ENCODE measurements around the gene TTLL10. TPM values are rescaled to one million over a fixed set of nuclear protein-coding genes. Genes with fewer than 3 reads are reported as not detected.
A peak's percentile ranks its signal among the peaks of the same experiment; 100 is the strongest.

TTLL10 gene
- total and polyA plus RNA-seq, 4 donors, result not detected

GRCh38 chr1:1157426-1157913 lies 16.2 kb upstream of the TTLL10 start:
- no peaks in the 10 kb centered on the region for H3K9me3 ChIP-seq (ENCODE audit: control insufficient read depth in 4 of 4, low read length in 3 of 4)
- no peaks in the 10 kb centered on the region for H3K36me3 ChIP-seq (ENCODE audit: control insufficient read depth in 4 of 4, insufficient read depth in 3 of 4, low read depth in 1 of 4, low read length in 3 of 4)
- H3K4me1 ChIP-seq (ENCODE audit: control insufficient read depth in 4 of 4, insufficient read depth in 4 of 4, low read length in 3 of 4), result peaks cover 4 to 13% (median 7%) of the 10 kb centered on the region in 4 donors
- TF ChIP-seq SP1 (IDR thresholded peaks at IDR 0.05) (peak; percentile 46), FOXA2 (IDR thresholded peaks at IDR 0.05) (no peak), REST (IDR thresholded peaks at IDR 0.05) (no peak), ZBTB33 (IDR thresholded peaks at IDR 0.05) (no peak), JUND (IDR thresholded peaks at IDR 0.05) (no peak), FOXA1 (IDR thresholded peaks at IDR 0.05) (no peak), NR2F2 (IDR thresholded peaks at IDR 0.05) (peak; percentile 62), CTCF (IDR thresholded peaks at IDR 0.05; ENCODE audit: low read depth, low read length, missing input control) (no peak), TAF1 (conservative IDR thresholded peaks at IDR 0.05) (no peak), HNF4A (conservative IDR thresholded peaks at IDR 0.05) (no peak), GABPA (IDR thresholded peaks at IDR 0.05 in 1 of 2, conservative IDR thresholded peaks at IDR 0.05 in 1 of 2) (no peak), HNF4G (IDR thresholded peaks at IDR 0.05) (no peak), EGR1 (IDR thresholded peaks at IDR 0.05; ENCODE audit: low read depth in 2 of 2) (no peak), RAD21 (IDR thresholded peaks at IDR 0.05) (peak in 1 of 2 donors; percentile 10), YY1 (IDR thresholded peaks at IDR 0.05) (peak; percentile 7), RXRA (IDR thresholded peaks at IDR 0.05) (no peak), ATF3 (IDR thresholded peaks at IDR 0.05) (no peak), MAX (IDR thresholded peaks at IDR 0.05) (no peak)
- H3K9ac ChIP-seq (ENCODE audit: low read depth in 1 of 2, low read length in 2 of 2), result peak overlapping the region in 1 of 2 donors; percentile 36
- peak overlapping the region; percentile 61 to 82 for H3K27ac ChIP-seq (ENCODE audit: low read depth in 1 of 2, low read length in 2 of 2)
- peak; percentile 61 for DNase-seq (ENCODE audit: low spot score)
- peak overlapping the region in 2 of 3 donors; percentile 32 to 47 for H3K4me3 ChIP-seq (ENCODE audit: low read depth in 1 of 3, low read length in 3 of 3)
- peaks cover 0 to 6% (median under 1%) of the 10 kb centered on the region in 4 donors for H3K27me3 ChIP-seq (ENCODE audit: control insufficient read depth in 4 of 4, insufficient read depth in 4 of 4, low read length in 3 of 4)
- WGBS, result 5% methylated on average over 29 of the region's 29 CpGs

Data from liver (tissue), 9 donors.